ENCODE measurements around the gene GIT2.

Gene GIT2

DNA sequence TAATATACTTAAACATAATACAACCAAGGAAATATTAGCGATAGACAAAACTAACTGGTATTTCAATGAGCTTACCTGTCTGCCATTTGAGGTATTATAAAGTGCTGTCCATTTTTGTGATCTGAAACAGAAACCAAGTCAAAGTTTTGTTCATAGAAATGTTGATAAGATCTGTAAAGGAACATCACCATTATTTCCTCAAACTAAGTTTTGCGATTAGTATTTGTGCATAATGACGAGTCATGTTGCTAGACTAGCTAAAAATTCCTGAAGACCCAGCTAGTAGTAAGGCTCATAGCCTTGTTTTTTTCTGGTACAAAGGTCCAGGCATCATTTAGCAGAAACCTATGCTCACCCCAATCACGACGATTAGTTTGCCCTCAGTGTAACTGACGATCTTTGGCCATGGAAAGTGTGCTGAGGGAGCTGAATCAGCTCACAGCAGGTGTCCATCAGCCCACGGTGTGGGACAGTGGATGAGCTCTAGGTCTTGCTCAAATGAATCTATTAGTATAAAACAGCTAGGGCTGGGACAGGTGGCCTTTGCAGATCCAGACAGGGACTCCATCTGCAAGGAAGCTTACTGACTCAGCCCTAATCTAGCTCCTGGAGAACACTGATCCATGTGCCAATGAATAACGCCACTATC, 28.7 kb downstream of the GIT2 start:
- Histone ChIP-seq H3K9ac (ENCODE audit: low read depth, low read length) (no peak overlapping the region), H3K9me3 (replicated peaks; ENCODE audit: low read length) (no peaks in the 10 kb centered on the region), H3K4me1 (ENCODE audit: control insufficient read depth, insufficient read depth, low read length) (peaks cover 21% of the 10 kb centered on the region), H3K36me3 (ENCODE audit: insufficient read depth, low read length) (peaks cover 55% of the 10 kb centered on the region), H3K4me3 (ENCODE audit: low read length) (no peak overlapping the region), H3K27me3 (ENCODE audit: control insufficient read depth, insufficient read depth, low read length) (no peaks in the 10 kb centered on the region), H3K4me2 (ENCODE audit: low read length) (no peak overlapping the region)

DNA sequence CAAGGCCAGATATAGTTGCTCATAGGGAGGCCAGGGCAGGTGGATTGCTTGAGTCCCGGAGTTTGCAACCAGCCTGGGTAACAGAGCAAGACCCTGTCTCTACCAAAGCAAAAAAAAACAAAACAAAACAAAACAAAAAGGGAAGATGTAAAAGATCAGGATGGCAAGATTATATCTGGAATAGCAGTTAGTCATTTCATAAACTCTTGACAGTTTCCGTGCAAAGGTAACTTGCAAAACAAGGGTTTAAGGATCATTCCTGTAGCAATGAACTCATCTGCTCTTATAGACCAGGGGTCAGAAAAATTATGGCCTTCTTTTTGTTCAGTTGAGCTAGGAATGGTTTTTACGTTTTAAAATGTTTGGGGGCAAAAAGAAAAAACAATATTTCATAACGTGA, 29.6 kb downstream of the GIT2 start:
- H3K36me3 ChIP-seq (ENCODE audit: insufficient read depth, low read length): peaks cover 52% of the 10 kb centered on the region
- H3K9ac ChIP-seq (ENCODE audit: low read depth, low read length): no peak overlapping the region
- H3K4me3 ChIP-seq (ENCODE audit: low read length): no peak overlapping the region
- H3K4me2 ChIP-seq (ENCODE audit: low read length): no peak overlapping the region
- no peaks in the 10 kb centered on the region for H3K9me3 ChIP-seq (replicated peaks; ENCODE audit: low read length)
- H3K27me3 ChIP-seq (ENCODE audit: control insufficient read depth, insufficient read depth, low read length): no peaks in the 10 kb centered on the region
- H3K4me1 ChIP-seq (ENCODE audit: control insufficient read depth, insufficient read depth, low read length): peaks cover 31% of the 10 kb centered on the region

DNA sequence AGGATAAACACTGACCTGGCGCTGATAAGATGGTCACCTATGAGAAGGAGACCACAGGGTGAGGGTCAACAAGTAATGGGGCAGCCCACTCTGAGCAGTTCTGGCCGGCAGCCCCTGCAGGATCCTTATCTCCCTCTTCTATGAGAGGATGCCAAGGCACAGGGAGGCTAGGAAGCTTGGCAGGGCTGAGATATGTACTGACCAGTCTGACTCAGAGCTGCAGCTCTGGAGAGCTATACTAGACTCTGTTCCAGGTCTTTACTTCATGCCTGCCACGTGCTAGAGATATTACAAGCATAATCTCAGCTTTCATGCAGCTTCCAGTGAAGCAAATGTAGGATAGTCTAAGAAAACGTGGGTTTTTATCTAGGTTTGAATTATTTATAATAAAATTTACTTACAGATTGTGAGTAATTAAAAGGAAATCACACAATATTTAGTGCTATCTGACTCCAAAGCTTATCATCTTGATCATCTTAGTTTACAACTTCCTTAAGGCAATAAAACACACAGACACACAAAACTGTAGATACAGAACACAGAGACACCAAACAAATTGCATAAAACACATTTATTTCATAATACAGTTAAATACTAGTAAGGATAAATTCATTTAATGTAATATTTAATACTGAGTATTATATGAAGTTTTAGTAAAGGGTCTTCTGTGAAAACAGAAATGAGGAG, 32.3 kb downstream of the GIT2 start:
- H3K36me3 ChIP-seq (ENCODE audit: insufficient read depth, low read length): peaks cover 64% of the 10 kb centered on the region
- H3K4me3 ChIP-seq (ENCODE audit: low read length): no peak overlapping the region

DNA sequence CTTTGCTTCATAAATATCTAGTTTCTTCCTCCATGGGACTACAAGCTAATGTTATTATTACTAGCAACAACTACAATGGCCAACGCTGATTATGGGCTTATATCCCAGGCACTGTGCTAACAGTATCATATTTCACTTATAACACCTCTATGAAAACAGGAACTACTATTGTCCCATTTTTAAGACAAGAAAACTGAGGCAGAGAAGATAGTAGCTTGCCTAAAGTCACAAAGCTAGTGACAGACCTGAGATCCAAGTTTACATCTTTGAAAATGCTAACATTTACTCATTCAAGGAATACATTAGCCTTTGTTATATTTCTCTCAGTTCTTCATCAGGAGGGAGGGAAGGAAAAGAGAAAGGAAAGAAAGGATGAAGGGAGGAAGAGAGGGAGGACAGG, 32.8 kb downstream of the GIT2 start:
- Histone ChIP-seq H3K9ac (ENCODE audit: low read depth, low read length) (no peak overlapping the region), H3K36me3 (ENCODE audit: insufficient read depth, low read length) (peaks cover 61% of the 10 kb centered on the region), H3K4me3 (ENCODE audit: low read length) (no peak overlapping the region), H3K9me3 (replicated peaks; ENCODE audit: low read length) (no peaks in the 10 kb centered on the region), H3K4me2 (ENCODE audit: low read length) (no peak overlapping the region), H3K27me3 (ENCODE audit: control insufficient read depth, insufficient read depth, low read length) (no peaks in the 10 kb centered on the region), H3K4me1 (ENCODE audit: control insufficient read depth, insufficient read depth, low read length) (peaks cover 38% of the 10 kb centered on the region)

More for the DNA sequence above, 32.3 kb downstream of the GIT2 start:
- Histone ChIP-seq H3K4me2 (ENCODE audit: low read length) (no peak overlapping the region), H3K27me3 (ENCODE audit: control insufficient read depth, insufficient read depth, low read length) (no peaks in the 10 kb centered on the region), H3K9me3 (replicated peaks; ENCODE audit: low read length) (no peaks in the 10 kb centered on the region), H3K9ac (ENCODE audit: low read depth, low read length) (no peak overlapping the region), H3K4me1 (ENCODE audit: control insufficient read depth, insufficient read depth, low read length) (peaks cover 38% of the 10 kb centered on the region)

DNA sequence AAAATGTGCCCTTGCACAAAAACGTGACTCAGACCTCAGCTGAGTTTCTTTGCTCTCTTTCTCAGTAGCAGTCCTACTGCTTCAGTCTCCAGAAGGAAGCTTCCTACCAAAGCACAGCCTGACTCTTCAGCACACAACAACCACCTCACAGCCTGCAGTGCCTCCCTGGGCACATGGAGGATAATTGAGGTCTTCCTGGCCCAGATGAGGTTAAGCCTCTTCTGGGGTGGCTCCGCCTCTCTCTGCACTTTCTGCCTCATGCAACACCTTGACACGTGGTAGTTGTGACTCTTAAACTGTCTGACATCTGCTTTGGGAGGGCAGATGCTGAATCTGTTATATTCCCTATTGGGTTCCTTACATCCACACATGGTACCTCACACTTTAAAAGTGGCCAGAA, 33.8 kb downstream of the GIT2 start:
- no peaks in the 10 kb centered on the region for H3K27me3 ChIP-seq (ENCODE audit: control insufficient read depth, insufficient read depth, low read length)
- H3K4me1 ChIP-seq (ENCODE audit: control insufficient read depth, insufficient read depth, low read length): peaks cover 36% of the 10 kb centered on the region
- H3K4me2 ChIP-seq (ENCODE audit: low read length): no peak overlapping the region
- peaks cover 60% of the 10 kb centered on the region for H3K36me3 ChIP-seq (ENCODE audit: insufficient read depth, low read length)
- H3K9ac ChIP-seq (ENCODE audit: low read depth, low read length): no peak overlapping the region
- H3K4me3 ChIP-seq (ENCODE audit: low read length): no peak overlapping the region
- no peaks in the 10 kb centered on the region for H3K9me3 ChIP-seq (replicated peaks; ENCODE audit: low read length)

DNA sequence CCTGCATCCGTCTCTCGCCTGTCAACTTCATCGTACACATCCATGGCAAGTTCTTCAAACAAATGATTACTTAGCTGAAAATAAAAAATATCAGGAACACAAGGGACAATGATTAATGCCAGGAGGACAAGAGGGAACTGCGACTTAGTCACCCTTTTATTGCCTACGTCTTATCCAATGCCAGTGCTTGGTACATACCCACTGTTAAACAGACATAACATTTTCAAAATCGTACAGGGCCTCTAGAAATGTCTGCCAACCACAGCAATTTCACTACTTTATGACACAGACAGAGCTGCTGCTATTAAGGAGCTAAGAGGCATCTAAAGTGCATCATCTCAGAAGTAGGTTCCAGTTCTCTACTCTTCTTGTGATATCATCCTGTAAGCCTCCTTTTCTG, 34.6 kb downstream of the GIT2 start:
- Histone ChIP-seq H3K9me3 (replicated peaks; ENCODE audit: low read length) (no peaks in the 10 kb centered on the region), H3K9ac (ENCODE audit: low read depth, low read length) (peak overlapping the region; percentile 63), H3K27me3 (ENCODE audit: control insufficient read depth, insufficient read depth, low read length) (no peaks in the 10 kb centered on the region), H3K36me3 (ENCODE audit: insufficient read depth, low read length) (peaks cover 54% of the 10 kb centered on the region), H3K4me1 (ENCODE audit: control insufficient read depth, insufficient read depth, low read length) (peaks cover 35% of the 10 kb centered on the region), H3K4me2 (ENCODE audit: low read length) (peak overlapping the region; percentile 6), H3K4me3 (ENCODE audit: low read length) (no peak overlapping the region)

DNA sequence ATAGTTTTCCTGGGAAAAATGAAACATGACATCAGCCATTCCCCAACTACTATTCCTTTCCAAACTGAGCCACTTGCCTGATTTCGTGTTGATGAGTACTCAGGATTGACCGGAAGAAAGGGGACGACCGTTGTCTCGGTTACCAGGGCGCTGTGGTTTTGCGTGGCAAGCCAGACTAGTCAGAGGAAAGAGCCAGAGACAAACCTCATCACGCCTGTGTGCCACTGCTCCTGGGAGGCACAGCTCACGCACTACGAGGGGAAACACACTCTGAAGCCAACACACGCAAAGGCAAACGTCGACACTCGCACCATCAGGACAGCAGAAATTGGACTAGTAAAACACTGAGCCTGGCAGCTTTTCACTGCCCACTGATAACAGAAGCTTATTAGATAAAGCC, 35.0 kb downstream of the GIT2 start:
- H3K4me3 ChIP-seq (ENCODE audit: low read length): no peak overlapping the region
- H3K9me3 ChIP-seq (replicated peaks; ENCODE audit: low read length): no peaks in the 10 kb centered on the region
- H3K4me2 ChIP-seq (ENCODE audit: low read length): peak overlapping the region; percentile 6
- H3K9ac ChIP-seq (ENCODE audit: low read depth, low read length): peak overlapping the region; percentile 63
- H3K36me3 ChIP-seq (ENCODE audit: insufficient read depth, low read length): peaks cover 55% of the 10 kb centered on the region
- H3K4me1 ChIP-seq (ENCODE audit: control insufficient read depth, insufficient read depth, low read length): peaks cover 35% of the 10 kb centered on the region
- no peaks in the 10 kb centered on the region for H3K27me3 ChIP-seq (ENCODE audit: control insufficient read depth, insufficient read depth, low read length)

DNA sequence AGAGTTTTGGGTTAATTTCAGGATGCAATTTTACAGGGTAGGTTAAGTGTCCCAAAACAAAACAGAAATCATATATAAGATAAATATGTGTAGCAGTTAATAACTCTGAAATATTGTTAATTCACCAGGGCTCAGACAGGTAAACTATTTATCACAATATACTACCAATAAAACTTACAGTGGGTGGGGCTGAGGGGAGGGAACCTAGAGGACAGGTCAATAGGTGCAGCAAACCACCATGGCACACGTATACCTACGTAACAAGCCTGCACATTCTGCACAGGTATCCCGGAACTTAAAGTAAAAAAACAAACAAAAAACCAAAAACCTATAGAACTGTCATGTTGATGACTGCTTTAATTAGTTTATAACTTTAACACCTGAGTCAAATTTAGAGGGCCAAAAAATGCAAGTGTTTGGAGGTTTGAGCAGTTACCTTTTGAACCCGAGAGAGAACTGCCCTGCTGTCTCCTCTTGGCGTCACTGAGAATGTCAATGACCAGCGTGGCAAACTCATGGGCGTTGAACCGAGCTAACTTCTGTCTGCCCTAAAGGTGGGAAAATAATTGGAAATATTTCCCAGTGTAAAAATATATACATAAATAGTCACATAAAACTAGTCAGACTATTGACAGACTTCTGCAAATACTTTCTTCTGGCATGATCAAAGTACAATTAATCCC, 36.6 kb downstream of the GIT2 start:
- Histone ChIP-seq H3K27me3 (ENCODE audit: control insufficient read depth, insufficient read depth, low read length) (no peaks in the 10 kb centered on the region), H3K9me3 (replicated peaks; ENCODE audit: low read length) (no peaks in the 10 kb centered on the region), H3K36me3 (ENCODE audit: insufficient read depth, low read length) (peaks cover 51% of the 10 kb centered on the region), H3K4me2 (ENCODE audit: low read length) (no peak overlapping the region), H3K9ac (ENCODE audit: low read depth, low read length) (no peak overlapping the region), H3K4me3 (ENCODE audit: low read length) (no peak overlapping the region), H3K4me1 (ENCODE audit: control insufficient read depth, insufficient read depth, low read length) (peaks cover 32% of the 10 kb centered on the region)

DNA sequence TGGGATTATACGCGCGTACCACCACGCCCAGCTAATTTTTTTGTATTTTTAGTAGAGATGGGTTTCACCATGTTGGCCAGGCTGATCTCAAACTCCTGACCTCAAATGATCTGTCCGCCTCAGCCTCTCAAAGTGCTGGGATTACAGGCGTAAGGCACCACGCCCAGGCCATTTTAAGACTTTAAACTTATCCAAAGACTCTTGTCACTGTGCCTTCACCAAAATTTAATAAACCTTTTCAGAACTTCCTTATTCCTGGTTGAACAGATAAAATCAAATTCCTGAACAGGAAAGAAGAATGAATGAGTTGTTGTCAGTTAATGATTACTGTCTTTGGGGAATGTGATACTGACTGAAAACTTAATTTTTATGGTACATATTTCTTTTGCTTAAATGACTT, 37.8 kb downstream of the GIT2 start:
- Histone ChIP-seq H3K36me3 (ENCODE audit: insufficient read depth, low read length) (peaks cover 42% of the 10 kb centered on the region), H3K27me3 (ENCODE audit: control insufficient read depth, insufficient read depth, low read length) (no peaks in the 10 kb centered on the region), H3K4me3 (ENCODE audit: low read length) (no peak overlapping the region)

DNA sequence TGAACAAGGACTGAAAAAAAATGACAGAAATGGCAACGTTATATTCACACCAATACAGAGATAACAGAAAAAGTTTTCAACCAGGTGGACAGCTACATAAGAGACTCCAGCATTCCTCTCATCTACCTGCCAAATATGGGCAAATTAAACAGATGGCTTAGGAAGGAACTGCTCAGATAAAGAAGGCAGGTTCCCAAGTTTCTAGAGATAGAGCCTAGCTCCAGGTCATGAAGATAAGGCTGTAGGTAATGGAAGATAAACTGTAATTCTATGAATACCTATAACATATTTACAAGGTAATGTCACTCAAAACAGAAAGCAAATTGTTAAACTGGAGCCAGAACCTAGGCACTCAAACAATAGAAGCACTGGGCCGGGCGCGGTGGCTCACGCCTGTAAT, 42.5 kb downstream of the GIT2 start:
- no peak overlapping the region for H3K4me2 ChIP-seq (ENCODE audit: low read length)
- H3K9ac ChIP-seq (ENCODE audit: low read depth, low read length): no peak overlapping the region
- H3K9me3 ChIP-seq (replicated peaks; ENCODE audit: low read length): no peaks in the 10 kb centered on the region
- peaks cover 29% of the 10 kb centered on the region for H3K36me3 ChIP-seq (ENCODE audit: insufficient read depth, low read length)
- no peak overlapping the region for H3K4me3 ChIP-seq (ENCODE audit: low read length)
- peaks cover 45% of the 10 kb centered on the region for H3K4me1 ChIP-seq (ENCODE audit: control insufficient read depth, insufficient read depth, low read length)
- no peaks in the 10 kb centered on the region for H3K27me3 ChIP-seq (ENCODE audit: control insufficient read depth, insufficient read depth, low read length)

More for the DNA sequence above, 37.8 kb downstream of the GIT2 start:
- H3K9me3 ChIP-seq (replicated peaks; ENCODE audit: low read length): no peaks in the 10 kb centered on the region
- H3K4me1 ChIP-seq (ENCODE audit: control insufficient read depth, insufficient read depth, low read length): peaks cover 21% of the 10 kb centered on the region
- no peak overlapping the region for H3K4me2 ChIP-seq (ENCODE audit: low read length)
- H3K9ac ChIP-seq (ENCODE audit: low read depth, low read length): no peak overlapping the region

DNA sequence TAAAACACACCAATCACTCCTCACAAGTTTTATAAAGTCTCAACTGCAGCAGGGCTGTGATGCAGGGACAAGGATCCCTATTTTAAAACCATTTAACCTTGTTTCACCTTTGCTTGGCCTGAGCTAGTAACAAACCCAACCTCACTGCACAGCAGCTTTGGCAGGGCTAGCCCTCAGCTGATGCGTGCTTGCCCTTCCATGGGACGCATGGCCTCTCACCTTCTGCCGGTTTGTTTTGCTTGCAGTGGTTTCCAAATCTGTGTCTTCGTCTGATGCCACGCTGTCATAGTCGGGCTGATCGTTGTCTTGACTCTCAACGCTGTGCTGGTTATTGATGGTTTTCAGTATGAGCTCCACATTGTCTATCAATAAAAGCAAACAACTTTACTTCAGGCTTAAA, 43.3 kb downstream of the GIT2 start:
- peaks cover 28% of the 10 kb centered on the region for H3K36me3 ChIP-seq (ENCODE audit: insufficient read depth, low read length)
- no peaks in the 10 kb centered on the region for H3K9me3 ChIP-seq (replicated peaks; ENCODE audit: low read length)
- peaks cover 52% of the 10 kb centered on the region for H3K4me1 ChIP-seq (ENCODE audit: control insufficient read depth, insufficient read depth, low read length)
- H3K27me3 ChIP-seq (ENCODE audit: control insufficient read depth, insufficient read depth, low read length): no peaks in the 10 kb centered on the region
- peak overlapping the region; percentile 83 for H3K9ac ChIP-seq (ENCODE audit: low read depth, low read length)
- H3K4me3 ChIP-seq (ENCODE audit: low read length): no peak overlapping the region
- no peak overlapping the region for H3K4me2 ChIP-seq (ENCODE audit: low read length)
